HG02763 (cell line): Measurements from ENCODE around the gene COL4A5.

Experiments used
- ATAC-seq: cut with Tn5 transposase; IDR thresholded peaks from one replicate; pipeline ENCODE4 v1.9.1; 2021; ENCODE audit warnings: mild to moderate bottlenecking, moderate library complexity; ENCODE audit not compliant: unreplicated experiment

COL4A5 gene

DNA sequence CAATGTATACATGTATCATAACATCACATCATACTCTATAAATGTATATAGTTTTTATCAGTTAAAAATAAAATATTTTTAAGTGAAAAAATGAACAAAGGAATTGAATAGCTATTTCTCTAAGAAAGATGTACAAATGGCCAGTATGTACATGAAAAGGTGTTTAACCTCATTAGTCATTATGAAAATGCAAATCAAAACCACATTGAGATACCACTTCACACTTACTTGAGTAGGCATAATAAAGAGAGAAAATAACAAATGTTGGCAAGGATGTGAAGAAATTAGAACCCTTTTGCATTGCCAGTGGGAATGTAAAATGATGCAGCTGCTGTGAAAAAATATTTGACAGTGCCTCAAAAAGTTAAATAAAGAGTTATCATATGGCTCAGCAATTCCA is 201.2 kb downstream of the COL4A5 start:
- ATAC-seq, result no peak

DNA sequence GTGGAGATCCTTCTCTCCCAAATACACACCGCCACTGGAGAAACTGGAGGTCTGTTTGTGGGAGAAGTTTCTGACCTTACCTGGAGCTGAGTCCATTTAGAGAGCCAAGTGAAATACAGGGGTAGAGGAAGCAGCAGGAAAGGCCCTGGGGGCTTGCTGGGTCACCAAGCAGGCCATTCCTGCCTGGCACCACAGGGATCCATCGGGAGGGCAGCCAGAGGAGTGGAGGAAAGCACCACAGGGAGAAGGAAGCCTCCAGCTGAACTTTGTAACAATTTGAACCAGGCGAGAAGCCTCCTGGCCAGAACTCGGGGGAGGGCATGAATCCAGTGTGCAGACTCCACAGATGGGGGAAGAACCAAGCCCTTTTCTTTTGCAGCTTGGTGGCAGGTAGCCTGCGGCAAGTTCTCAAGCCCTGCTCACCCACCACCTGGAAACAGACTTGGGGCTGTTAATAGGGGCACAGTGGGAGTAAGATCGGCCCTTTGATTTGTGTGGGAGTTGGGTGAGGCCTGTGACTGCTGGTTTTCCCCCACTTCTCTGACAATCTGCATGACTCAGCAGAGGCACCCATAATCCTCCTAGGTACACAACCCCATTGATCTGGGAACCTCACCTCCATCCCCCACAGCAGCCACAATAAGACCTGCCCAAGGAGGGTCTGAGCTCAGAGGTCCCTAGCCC is 202.1 kb downstream of the COL4A5 start:
- no peak for ATAC-seq

DNA sequence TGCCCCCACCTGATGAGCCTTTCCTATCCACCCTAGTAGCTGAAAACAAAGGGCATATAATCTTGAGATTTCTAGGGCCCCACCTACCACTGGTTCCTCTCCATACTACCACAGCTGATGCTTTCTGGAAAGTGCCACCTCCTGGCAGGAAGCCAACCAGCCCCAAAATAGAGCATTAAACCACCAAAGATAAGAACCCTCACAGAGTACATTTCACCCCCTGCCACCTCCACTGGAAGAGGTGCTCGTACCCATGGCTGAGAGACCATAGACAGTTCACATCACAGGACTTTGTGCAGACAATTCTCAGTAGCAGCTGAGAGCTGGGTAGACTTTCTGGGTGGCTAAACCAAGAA is 202.6 kb downstream of the COL4A5 start:
- ATAC-seq, result no peak

DNA sequence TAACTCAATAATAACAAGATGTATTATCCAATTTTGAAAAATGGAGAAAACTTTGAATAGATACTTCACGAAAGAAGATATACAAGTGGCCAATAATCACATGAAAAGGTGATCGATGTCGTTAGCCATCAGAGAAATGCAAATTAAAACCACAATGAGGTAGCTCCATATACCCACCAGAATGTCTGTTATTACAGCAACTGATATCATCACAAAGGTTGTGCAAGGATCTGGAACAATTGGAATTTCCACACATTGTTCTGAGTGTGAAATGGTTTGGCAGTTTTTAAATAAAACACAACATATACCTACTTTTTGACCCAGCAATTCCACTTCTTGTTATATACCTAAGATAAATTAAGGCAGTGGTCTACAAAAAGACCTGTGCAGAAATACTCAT is 225.1 kb downstream of the COL4A5 start:
- ATAC-seq, result no peak

DNA sequence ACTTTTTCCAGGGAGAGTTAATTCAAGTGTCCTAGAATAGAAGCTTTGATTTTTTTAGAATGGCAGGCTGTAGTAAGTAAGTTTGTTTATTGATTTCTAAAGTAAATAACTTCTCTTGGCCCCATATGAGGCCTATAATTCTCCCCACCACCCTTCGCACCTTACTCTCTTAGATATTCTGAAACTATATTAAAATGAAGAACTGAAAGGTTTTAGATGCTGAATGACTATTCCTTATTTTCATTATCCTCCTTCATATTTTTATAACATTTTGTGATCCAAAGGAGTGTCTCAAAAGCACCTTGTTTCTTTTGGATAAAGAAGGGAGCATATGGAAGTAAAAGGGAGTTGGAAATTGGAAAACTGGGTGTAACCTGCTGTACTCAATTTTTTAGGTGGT is 226.5 kb downstream of the COL4A5 start:
- no peak for ATAC-seq

DNA sequence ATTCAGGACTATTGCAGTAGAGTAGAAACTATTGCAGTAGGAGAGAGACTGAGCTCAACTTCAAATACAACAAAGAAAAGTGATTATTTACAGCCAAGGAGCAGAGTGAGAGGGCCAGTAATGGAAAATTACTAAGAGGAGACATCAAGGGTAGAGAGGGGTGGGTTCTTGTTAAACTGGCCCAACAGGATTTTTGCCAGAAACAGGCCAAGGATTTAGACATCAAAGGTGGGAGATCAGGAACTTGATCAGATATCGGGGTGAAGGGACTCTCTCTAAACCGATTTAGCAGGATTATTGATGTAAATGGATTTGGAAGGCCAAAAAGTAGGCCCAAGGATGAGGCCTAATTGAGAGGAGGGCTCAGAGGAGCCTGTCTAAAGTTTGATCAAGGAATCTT is 231.9 kb downstream of the COL4A5 start:
- no peak for ATAC-seq

DNA sequence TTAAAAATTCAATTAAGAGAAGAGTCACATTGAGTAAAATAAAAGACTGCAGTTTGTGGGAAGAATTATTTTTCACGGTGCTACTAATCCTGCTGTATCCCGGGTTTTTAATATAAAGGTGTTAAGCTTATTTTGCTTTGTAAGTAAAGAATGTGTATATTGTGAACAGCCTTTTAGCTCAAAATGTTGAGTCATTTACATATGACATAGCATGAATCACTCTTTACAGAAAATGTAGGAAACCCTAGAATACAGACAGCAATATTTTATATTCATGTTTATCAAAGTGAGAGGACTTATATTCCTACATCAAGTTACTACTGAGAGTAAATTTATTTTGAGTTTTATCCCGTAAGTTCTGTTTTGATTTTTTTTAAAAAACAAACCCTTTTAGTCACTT is 257.1 kb downstream of the COL4A5 start:
- ATAC-seq, result no peak

DNA sequence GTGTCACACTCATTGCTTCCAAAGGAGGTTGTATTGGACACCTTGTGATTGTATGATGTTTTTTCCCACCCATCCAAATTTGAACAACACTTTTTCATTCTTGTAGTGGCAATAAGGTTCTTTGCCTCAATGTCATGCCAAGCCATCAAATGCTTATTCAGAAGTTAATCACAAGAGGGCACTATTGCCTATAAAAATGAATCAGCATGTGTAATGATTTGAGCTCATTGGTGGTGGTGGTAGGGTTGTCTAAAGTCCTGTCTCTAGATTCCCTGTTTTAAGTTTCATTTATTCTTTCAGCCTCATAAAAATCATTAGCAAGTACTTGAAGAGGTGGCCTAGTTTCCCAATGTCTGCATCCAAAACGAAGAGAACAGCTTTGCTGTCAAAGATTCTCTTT is 259.7 kb downstream of the COL4A5 start:
- ATAC-seq, result no peak

DNA sequence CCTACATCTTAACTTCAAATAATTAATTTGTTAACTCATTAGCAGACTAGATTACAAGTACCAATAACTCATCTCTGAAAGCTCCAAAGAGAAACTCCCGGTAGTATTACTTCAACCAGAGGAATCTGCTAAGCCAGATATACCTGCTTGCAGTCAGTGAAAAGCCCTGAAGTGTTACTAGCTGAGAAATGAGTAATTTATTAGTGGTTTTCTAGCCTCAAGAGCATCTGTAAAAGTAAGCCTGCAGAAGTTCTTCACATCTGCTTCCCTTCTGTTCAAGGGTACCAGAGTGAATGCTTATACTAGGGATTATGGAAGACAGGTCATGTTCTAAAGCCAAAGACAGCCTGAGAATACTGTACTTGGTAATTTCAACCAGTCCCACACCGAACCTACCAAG is 262.0 kb downstream of the COL4A5 start:
- ATAC-seq, result no peak

DNA sequence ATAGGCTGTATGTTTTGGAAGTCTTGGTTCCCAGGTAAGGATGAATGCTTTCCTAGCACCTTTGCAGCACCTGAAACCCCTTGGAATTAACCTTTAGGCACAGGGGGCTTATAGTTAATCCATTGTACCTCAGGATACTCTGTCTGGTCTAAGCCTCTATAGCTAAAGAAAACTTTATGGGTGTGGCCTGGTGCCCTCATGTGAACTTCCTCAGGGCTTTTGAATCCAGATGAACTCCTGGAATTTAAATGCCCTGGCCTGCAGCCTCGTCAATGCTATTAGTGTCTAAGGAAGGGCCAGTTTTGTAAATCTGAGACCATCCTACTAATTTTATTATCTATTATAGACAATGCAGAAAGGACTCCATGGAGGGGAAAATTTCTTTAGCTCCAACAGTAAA is 262.9 kb downstream of the COL4A5 start:
- ATAC-seq, result no peak

DNA sequence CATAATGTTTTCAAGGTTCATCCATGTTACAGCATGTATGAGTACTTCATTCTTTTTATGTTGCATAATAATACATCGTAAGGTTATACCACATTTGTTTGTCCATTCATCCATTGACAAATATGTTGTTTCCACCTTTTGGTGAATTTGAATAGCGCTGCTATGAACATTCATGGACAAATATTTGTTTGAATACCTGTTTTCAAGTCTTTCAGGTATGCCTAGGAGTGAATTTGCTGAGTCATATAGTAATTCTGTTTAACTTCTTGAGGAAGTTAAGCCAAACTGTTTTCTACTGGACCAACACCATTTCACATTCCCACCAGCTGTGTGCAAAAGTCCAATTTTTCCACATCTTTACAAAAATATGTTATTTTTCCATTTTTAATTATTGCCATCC is 265.2 kb downstream of the COL4A5 start:
- no peak for ATAC-seq

DNA sequence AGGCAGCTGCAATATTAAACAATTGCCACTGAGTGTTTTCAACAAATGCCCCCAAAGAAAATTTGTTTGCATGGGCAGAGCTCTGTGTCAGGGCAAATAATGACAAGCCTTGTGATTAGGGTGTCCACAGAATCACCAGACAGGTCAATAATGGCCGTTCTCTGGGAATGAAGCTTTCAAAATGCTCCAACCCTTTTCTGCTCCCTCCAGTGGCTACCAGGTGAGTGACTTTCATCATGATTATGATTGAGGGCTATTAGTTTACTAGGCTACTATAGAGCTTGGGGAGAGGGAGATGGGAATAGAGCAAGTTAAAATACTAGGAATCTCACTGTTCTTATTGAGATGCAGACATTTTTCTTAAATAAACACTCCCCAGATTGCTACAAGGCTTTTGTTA is 273.2 kb downstream of the COL4A5 start:
- ATAC-seq, result no peak

DNA sequence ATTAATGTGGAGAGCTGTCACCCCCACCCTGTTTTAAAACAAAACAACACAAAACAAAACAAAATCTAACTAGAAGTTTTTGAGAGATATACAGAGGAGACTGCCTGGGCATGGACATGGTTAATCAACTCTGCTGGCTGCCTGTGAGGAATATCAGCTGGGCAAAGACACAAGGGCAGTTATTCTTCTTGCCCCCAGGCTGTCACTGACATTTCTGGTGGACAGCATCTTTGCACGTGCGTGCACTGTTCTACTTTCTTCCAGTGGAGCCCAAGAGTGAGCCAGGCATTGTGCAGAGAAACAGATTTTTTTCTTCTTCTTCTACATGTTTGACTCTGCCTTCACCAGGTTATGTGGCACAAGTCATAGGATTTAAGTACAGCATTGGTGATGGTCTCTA is 282.9 kb downstream of the COL4A5 start:
- no peak for ATAC-seq

DNA sequence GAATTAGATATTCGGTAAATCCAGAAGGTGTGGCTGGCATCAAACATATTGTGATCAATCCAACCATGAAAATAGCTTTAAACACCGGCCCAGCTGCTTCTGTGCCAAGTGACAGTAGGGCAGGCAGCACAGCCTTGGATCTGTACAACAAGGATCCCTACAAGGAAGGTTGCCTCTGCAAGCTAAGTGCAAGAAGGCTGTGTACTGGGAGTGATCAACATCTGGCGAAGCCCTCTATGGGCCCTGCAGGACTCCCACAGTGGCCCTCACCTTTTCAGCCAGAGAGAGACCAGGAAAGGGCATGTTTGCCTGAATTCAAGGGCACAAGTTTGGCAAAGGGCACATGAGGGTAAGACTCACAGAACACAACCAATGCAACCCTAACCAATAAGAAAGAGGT is 287.1 kb downstream of the COL4A5 start:
- no peak for ATAC-seq

DNA sequence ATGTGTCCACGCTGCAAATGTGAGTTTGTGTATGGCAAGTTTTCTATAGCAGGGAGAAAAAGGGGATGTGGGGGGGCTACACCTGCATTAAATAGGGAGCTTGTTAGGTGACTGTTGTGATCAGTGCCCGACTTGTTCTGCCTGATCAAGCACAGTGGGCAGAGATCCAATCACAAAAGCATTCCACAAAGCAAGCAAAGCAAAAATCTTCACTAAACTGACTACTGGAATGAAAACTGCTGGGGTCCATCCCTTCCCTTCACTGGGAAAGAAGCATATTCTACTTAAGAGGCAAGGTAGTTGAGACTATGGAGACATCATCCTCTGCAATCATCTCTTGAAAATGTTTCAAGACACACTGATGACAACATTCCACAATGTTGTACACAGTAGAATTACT is 291.5 kb downstream of the COL4A5 start:
- ATAC-seq, result no peak

DNA sequence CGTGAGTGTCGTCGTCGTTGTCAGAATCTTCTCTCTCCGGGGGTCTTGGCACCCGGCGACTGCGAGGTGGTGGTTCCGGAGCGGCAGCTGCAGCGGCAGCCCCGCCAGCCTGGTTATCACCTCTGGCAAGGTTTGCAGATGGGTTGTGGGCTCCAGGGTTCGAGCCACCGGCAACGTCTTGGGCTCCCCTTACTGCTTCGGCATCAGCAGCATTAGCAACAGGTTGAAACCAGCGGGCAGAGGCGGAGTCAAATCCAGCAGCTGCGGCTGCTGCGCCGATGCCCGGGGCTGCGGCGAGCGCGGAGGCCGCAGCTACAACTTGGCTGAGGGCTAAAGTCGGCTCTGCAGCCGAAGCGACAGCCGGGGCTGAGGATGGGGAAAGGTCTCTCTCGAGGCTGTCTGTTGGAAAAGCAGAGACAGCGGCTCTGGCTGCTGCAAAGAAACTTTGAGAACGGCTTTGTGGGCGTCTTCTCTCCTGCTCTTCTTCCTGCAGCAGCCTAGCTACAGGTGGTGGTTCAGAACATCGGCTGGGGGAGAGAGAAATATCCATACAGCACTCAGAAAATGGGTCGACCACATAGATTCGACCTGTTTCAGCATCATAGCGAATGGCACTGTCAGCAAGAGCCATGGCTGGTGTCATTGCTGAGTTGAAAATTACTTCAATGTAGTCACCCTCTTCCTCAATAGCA is 293.1 kb downstream of the COL4A5 start:
- no peak for ATAC-seq

DNA sequence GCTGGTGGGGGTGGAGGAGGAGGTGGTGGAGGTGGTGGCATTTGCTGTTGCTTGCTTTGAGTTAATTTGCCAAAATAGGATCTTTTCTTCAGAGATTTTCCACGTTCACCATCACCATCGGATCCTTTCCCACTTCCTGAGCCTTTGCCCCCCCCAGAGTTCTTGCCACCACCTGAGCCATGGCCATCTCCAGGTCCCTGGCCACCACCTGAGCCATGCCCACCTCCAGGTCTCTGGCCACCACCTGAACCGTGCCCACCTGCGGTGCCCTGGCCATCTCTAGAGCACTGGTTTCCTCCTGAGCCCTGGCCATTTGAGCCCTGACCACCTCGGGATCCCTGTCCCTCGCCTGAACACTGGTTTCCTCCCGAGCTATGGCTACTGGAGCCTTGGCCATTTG is 294.8 kb downstream of the COL4A5 start:
- ATAC-seq, result no peak

DNA sequence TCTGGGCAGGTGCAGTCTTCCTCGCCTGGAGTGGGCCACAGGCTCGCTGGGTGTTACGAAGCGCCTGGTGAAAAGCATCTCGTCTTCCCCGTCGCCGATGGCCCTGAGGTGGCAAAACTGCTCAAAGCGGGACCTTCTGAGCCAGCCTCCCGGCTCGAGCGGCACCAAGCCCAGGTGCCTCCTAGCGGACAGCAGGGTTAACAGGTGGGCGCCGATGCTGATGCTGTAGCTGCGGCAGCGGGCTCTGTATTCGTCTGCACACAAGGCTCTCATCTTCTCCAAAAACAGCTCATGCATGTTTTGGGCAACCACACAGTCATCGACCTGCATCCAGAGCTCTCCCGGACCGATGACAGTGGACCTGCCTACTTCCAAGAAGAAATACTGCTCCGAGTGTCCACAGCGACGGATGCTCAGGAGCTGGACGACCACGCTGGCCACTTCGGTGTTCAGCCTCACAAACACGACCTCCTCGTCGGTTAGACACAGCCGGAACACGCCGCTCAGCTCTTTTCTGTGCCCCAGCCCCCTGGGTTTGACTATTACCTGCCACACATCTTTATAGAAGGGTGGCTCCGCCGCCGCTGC is 295.5 kb downstream of the COL4A5 start:
- ATAC-seq, result no peak

DNA sequence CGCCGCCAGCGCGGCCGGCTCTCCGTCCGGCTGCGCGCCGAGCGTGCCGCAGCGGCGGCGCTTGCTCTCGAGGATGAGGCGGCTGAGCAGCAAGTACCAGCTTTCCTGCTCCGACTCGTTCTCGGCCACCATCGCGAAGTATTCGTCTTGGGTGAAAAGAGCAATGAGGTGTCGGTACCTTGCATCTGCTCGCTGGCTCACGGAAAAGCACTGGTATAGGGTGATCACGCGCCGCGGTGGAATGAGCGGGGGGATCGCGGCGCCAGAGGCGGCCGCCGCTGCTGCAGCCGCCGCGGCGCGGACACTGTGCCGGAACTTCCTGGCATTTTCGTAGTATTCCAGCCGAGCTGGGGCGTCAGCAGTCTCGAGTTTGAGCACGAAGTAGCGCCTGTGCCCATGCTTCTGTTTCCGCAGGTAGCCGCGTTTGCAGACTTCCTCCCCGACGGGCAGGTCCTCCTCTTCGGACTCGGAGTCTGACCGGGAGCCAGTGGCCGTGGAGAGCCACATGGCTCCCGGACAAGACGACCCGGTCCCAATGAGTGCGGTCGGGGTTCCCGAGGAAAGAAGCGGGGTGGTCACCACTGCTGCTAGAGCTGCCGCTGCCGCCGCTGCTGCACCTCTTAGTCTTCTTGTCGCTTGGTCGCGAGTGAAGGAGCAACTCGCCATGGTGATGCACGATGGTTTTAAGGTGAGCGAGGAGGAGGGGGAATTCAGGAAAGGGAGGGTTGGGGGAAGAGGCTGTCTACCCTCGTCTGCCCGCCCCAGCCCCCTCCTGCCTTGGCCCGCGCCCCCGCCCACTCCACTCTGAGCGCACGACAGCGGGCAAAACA is 296.3 kb downstream of the COL4A5 start:
- no peak for ATAC-seq

DNA sequence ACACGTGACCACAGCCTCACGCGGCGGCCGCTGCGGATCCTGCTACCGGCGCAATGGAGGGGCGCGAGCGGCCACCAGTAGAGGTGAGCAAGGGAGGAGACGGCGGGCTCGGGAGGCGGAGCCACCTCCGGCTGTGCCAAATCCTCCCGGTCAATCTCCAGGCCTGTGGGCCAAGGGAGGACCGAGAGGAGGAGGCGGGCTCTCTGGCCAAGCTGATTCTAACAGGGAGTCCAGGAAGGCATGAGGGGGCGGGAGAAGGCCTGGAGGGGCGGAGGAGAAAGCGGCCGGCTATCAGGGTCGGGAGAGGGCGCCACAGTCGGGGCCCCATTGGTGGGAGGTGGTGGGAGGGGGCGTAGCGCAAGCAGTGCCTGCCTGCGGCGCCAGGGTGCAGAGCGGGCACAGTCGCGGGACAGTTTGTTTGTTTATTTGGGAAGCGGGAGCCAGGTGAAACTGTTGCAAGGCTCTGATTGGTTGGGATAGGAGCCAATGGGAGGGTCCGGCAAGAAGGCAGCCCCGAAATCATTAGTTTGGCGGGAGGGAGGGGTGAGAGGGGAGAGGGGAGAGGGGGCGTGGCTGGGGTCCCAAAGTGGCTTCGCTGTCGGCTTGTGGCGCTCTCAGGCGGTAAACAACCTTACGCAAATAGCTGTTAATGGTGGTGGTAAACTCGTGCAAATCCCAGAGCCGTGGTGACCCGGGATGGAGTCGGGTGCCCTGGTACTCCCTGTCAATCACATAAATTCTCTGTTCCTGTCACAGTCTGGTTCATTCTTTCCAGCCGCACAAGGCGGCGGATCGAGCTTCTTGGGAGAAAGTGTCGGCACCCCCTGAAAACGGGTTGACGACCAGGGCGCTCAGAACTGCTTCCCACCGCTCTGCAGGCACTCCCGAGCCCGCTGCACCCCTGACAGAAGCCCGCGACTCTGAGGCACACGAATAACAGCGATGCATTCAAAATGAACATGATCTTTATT is 297.2 kb downstream of the COL4A5 start, which contains the start of gene IRS4:
Gene IRS4 (minus strand): TSS at position 55 of the 971 bp plus-strand sequence.
- no peak for ATAC-seq
